NT2/D1 (cell line): ENCODE data around the gene SLC23A3.

Experiments used
- SUZ12 ChIP-seq: IDR thresholded peaks from 2 replicates; pipeline ENCODE4 v1.6.1; 2011; ENCODE audit not compliant: insufficient read length, insufficient read depth; ENCODE audit errors: extremely low read depth
- YY1 ChIP-seq: IDR thresholded peaks from 2 replicates; pipeline ENCODE4 v1.6.1; 2011; ENCODE audit not compliant: insufficient read length, insufficient read depth
- ZNF274 ChIP-seq: IDR thresholded peaks from 2 replicates; pipeline ENCODE4 v1.6.1; 2011; ENCODE audit warnings: mild to moderate bottlenecking, low read depth, low read length

- TF ChIP-seq SUZ12, result no peak
- TF ChIP-seq ZNF274, result no peak
- no peak for TF ChIP-seq YY1
Measured at GRCh38 chr2:219161097-219161496, 8.7 kb downstream of the SLC23A3 start.
